WTC11 (cell line): Measurements from ENCODE around the gene FADS6. TPM values are rescaled to one million over a fixed set of nuclear protein-coding genes. Genes with fewer than 3 reads are reported as not detected.

Experiments
- ATAC-seq: fragments of 200-7000 bp; cut with Tn5 transposase; 2 replicates; pipeline ENCODE4 v1.10.0; 2021; ENCODE audit warnings: mild to moderate bottlenecking, moderate library complexity
- CTCF ChIA-PET: fragments of 300-600 bp; sonication (Branson Sonifier 250); formaldehyde crosslinking; loops from one replicate; lab custom pipeline; 2021; ENCODE audit warnings: antibody characterized with exemption; lab: Charles Lee
- POLR2A ChIA-PET: fragments of 350-600 bp; sonication (Branson Sonifier 250); formaldehyde crosslinking; loops from one replicate; lab custom pipeline; 2021; ENCODE audit warnings: antibody characterized with exemption; lab: Charles Lee
- DNase-seq: peaks from one replicate; pipeline ENCODE4 v3.0.0; 2021; ENCODE audit warnings: low spot score
- H3K27ac Mint-ChIP-seq: 2 replicates; pipeline ENCODE4 v1.8.0; 2021; ENCODE audit warnings: mixed read lengths
- H3K27me3 Mint-ChIP-seq: 2 replicates; pipeline ENCODE4 v1.8.0; 2021; ENCODE audit warnings: low read depth, mild to moderate bottlenecking, moderate library complexity, mixed read lengths
- H3K36me3 Mint-ChIP-seq: 2 replicates; pipeline ENCODE4 v1.8.0; 2021; ENCODE audit warnings: mixed read lengths
- H3K4me1 Mint-ChIP-seq: 2 replicates; pipeline ENCODE4 v1.8.0; 2022; ENCODE audit warnings: mixed read lengths
- H3K4me3 Mint-ChIP-seq: 2 replicates; pipeline ENCODE4 v1.8.0; 2021; ENCODE audit warnings: mild to moderate bottlenecking, moderate library complexity, mixed read lengths
- H3K9me3 Mint-ChIP-seq: 2 replicates; pipeline ENCODE4 v1.8.0; 2021; ENCODE audit warnings: mixed read lengths
- ATF6 ChIP-seq: sonication (generic); formaldehyde crosslinking; IDR thresholded peaks from 2 replicates; pipeline ENCODE4 v1.8.1; 2023; ENCODE audit warnings: mild to moderate bottlenecking, missing genetic modification reagents
- CREB1 ChIP-seq: sonication (generic); formaldehyde crosslinking; IDR thresholded peaks from 2 replicates; pipeline ENCODE4 v1.8.0; 2023; ENCODE audit warnings: mild to moderate bottlenecking, missing genetic modification reagents
- E2F5 ChIP-seq: sonication (generic); formaldehyde crosslinking; IDR thresholded peaks from 2 replicates; pipeline ENCODE4 v1.8.1; 2022; ENCODE audit warnings: mild to moderate bottlenecking, moderate library complexity, missing genetic modification reagents
- HMGXB4 ChIP-seq: sonication (generic); formaldehyde crosslinking; IDR thresholded peaks from 2 replicates; pipeline ENCODE4 v1.8.1; 2023; ENCODE audit warnings: mild to moderate bottlenecking, moderate library complexity, missing genetic modification reagents
- JUN ChIP-seq: sonication (generic); formaldehyde crosslinking; IDR thresholded peaks from 2 replicates; pipeline ENCODE4 v1.8.0; 2023; ENCODE audit warnings: mild to moderate bottlenecking, missing genetic modification reagents
- MYBL2 ChIP-seq: sonication (generic); formaldehyde crosslinking; IDR thresholded peaks from 2 replicates; pipeline ENCODE4 v1.8.1; 2023; ENCODE audit warnings: mild to moderate bottlenecking, moderate library complexity, missing genetic modification reagents
- NFE2L1 ChIP-seq: sonication (generic); formaldehyde crosslinking; IDR thresholded peaks from 2 replicates; pipeline ENCODE4 v1.8.1; 2023; ENCODE audit warnings: missing genetic modification reagents
- NR1H2 ChIP-seq: sonication (generic); formaldehyde crosslinking; IDR thresholded peaks from 2 replicates; pipeline ENCODE4 v1.9.0; 2021; ENCODE audit warnings: mild to moderate bottlenecking, moderate library complexity, missing genetic modification reagents
- NR2C2 ChIP-seq: sonication (generic); formaldehyde crosslinking; IDR thresholded peaks from 2 replicates; pipeline ENCODE4 v1.8.0; 2022; ENCODE audit warnings: mild to moderate bottlenecking, missing genetic modification reagents
- NR3C1 ChIP-seq: sonication (generic); formaldehyde crosslinking; conservative IDR thresholded peaks from 2 replicates; pipeline ENCODE4 v1.8.1; 2023; ENCODE audit warnings: low read depth, mild to moderate bottlenecking, missing genetic modification reagents
- RORB ChIP-seq: fragments of 250-450 bp; sonication (Bioruptor Pico); IDR thresholded peaks from 2 replicates; pipeline ENCODE4 v1.9.0; 2021; ENCODE audit warnings: mild to moderate bottlenecking
- SMAD3 ChIP-seq: sonication (generic); formaldehyde crosslinking; IDR thresholded peaks from 2 replicates; pipeline ENCODE4 v1.8.0; 2022; ENCODE audit warnings: missing genetic modification reagents, mild to moderate bottlenecking, borderline replicate concordance
- TCF7 ChIP-seq: sonication (generic); formaldehyde crosslinking; IDR thresholded peaks from 2 replicates; pipeline ENCODE4 v1.8.0; 2022; ENCODE audit warnings: mild to moderate bottlenecking, low read depth, missing genetic modification reagents, moderate library complexity
- ZMAT4 ChIP-seq: fragments of 250-450 bp; sonication (Bioruptor Pico); IDR thresholded peaks from 2 replicates; pipeline ENCODE4 v1.9.0; 2021; ENCODE audit warnings: mild to moderate bottlenecking
- ZNF317 ChIP-seq: sonication (generic); formaldehyde crosslinking; IDR thresholded peaks from 2 replicates; pipeline ENCODE4 v1.8.1; 2023; ENCODE audit warnings: low read depth, mild to moderate bottlenecking, moderate library complexity, missing genetic modification reagents, borderline replicate concordance
- ZNF396 ChIP-seq: fragments of 250-450 bp; sonication (Bioruptor Pico); IDR thresholded peaks from 2 replicates; pipeline ENCODE4 v1.8.0; 2021; ENCODE audit warnings: mild to moderate bottlenecking, moderate library complexity, borderline replicate concordance
- ZNF512 ChIP-seq: sonication (generic); formaldehyde crosslinking; IDR thresholded peaks from 2 replicates; pipeline ENCODE4 v1.8.1; 2022; ENCODE audit warnings: missing genetic modification reagents, borderline replicate concordance
- total RNA-seq: library from RNA; stranded (reverse); gene quantifications from 3 replicates; pipeline ENCODE4 v1.2.3, GENCODE V29; 2021
- TF ChIP-seq, protein P1 (sequence below): fragments of 250-450 bp; sonication (Bioruptor Pico); IDR thresholded peaks from 2 replicates; pipeline ENCODE4 v1.9.0; 2021; ENCODE audit warnings: moderate library complexity, mild to moderate bottlenecking, inconsistent platforms, borderline replicate concordance
- TF ChIP-seq, protein P2 (sequence below): sonication (generic); formaldehyde crosslinking; IDR thresholded peaks from 2 replicates; pipeline ENCODE4 v1.8.0; 2022; ENCODE audit warnings: mild to moderate bottlenecking, missing genetic modification reagents
- TF ChIP-seq, protein P3 (sequence below): sonication (generic); formaldehyde crosslinking; IDR thresholded peaks from 2 replicates; pipeline ENCODE4 v1.8.1; 2023; ENCODE audit warnings: mild to moderate bottlenecking, missing genetic modification reagents

FADS6 gene
- total RNA-seq, 1 experiment from 2014 or later: 1.2 TPM

DNA sequence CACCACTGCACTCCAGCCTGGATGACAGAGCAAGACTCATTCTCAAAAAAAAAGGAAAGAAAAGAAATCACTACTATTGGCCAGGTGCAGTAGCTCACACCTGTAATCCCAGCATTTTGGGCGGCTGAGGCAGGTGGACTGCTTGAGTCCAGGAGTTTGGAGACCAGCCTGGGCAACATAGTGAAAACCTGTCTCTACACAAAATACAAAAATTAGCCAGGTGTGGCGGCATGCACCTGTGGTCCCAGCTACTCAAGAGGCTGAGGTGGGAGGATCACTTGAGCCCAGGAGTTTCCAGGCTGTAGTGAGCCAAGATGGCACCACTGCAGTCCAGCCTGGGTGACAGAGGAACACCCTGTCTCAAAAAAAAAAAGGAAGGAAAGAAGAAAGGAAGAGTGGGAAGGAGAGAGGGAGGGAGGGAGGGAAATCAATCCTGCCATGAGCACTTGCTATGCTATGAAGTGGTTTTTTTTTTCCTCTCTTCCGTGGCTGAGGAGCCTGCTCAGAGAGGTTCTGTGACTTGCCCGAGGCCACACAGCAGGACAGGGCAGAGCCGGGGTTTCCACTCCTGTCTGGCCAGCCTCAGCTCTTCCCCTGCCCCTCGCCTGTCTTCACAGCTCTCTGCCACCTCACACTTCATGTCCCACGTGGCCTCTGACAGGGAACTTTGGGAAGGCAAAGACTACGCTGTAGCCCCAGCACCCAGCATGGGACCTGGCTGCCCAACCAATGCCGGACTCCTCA lies 44.6 kb downstream of the FADS6 start:
- no peak overlapping the region for H3K4me3 Mint-ChIP-seq
- ATAC-seq (no peak), DNase-seq (no peak)
- ChIA-PET CTCF (interaction anchor here (0.6 to 12.3 kb wide), 2 partner anchors 13 to 1283 kb away, joined by 4 to 347 read pairs; partner anchors contain the start of gene GRIN2C), POLR2A (no interaction called here)
- no peak overlapping the region for H3K27ac Mint-ChIP-seq
- TF ChIP-seq HMGXB4 (CRISPR knock-in tag): no peak
- TF ChIP-seq, protein P1, sequence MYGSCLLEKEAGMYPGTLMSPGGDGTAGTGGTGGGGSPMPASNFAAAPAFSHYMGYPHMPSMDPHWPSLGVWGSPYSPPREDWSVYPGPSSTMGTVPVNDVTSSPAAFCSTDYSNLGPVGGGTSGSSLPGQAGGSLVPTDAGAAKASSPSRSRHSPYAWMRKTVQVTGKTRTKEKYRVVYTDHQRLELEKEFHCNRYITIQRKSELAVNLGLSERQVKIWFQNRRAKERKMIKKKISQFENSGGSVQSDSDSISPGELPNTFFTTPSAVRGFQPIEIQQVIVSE: no peak
- TF ChIP-seq CREB1: no peak
- TF ChIP-seq NR1H2 (CRISPR knock-in tag): no peak
- TF ChIP-seq, protein P2, sequence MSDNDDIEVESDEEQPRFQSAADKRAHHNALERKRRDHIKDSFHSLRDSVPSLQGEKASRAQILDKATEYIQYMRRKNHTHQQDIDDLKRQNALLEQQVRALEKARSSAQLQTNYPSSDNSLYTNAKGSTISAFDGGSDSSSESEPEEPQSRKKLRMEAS (CRISPR knock-in tag): no peak
- no peak for TF ChIP-seq ZNF396 (CRISPR knock-in tag)
- TF ChIP-seq ZNF512 (CRISPR knock-in tag): no peak
- no peak for TF ChIP-seq ZMAT4 (CRISPR knock-in tag)
- no peak for TF ChIP-seq TCF7 (CRISPR knock-in tag)
- no peak for TF ChIP-seq MYBL2 (CRISPR knock-in tag)
- TF ChIP-seq ATF6 (CRISPR knock-in tag): no peak
- TF ChIP-seq NFE2L1 (CRISPR knock-in tag): no peak
- TF ChIP-seq E2F5 (CRISPR knock-in tag): no peak
- no peak for TF ChIP-seq ZNF317 (CRISPR knock-in tag)
- no peak for TF ChIP-seq NR2C2 (CRISPR knock-in tag)
- TF ChIP-seq, protein P3, sequence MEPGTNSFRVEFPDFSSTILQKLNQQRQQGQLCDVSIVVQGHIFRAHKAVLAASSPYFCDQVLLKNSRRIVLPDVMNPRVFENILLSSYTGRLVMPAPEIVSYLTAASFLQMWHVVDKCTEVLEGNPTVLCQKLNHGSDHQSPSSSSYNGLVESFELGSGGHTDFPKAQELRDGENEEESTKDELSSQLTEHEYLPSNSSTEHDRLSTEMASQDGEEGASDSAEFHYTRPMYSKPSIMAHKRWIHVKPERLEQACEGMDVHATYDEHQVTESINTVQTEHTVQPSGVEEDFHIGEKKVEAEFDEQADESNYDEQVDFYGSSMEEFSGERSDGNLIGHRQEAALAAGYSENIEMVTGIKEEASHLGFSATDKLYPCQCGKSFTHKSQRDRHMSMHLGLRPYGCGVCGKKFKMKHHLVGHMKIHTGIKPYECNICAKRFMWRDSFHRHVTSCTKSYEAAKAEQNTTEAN (CRISPR knock-in tag): no peak
- no peak for TF ChIP-seq JUN (CRISPR knock-in tag)
- TF ChIP-seq NR3C1 (CRISPR knock-in tag): no peak
- TF ChIP-seq SMAD3 (CRISPR knock-in tag): no peak
- TF ChIP-seq RORB (CRISPR knock-in tag): no peak
- H3K4me1 Mint-ChIP-seq: peaks cover 9% of the 10 kb centered on the region
- H3K9me3 Mint-ChIP-seq: no peaks in the 10 kb centered on the region
- H3K36me3 Mint-ChIP-seq: no peaks in the 10 kb centered on the region
- H3K27me3 Mint-ChIP-seq: peaks cover 85% of the 10 kb centered on the region
